ENCODE results near the gene TECR. TPM values are rescaled to one million over a fixed set of nuclear protein-coding genes. Genes with fewer than 3 reads are reported as not detected.

The TECR gene
- total RNA-seq, 3 donors from 2014 or later (not counting 1 experiment from before 2014, with no cell fraction given), result 123 to 158 (median 131) TPM

DNA sequence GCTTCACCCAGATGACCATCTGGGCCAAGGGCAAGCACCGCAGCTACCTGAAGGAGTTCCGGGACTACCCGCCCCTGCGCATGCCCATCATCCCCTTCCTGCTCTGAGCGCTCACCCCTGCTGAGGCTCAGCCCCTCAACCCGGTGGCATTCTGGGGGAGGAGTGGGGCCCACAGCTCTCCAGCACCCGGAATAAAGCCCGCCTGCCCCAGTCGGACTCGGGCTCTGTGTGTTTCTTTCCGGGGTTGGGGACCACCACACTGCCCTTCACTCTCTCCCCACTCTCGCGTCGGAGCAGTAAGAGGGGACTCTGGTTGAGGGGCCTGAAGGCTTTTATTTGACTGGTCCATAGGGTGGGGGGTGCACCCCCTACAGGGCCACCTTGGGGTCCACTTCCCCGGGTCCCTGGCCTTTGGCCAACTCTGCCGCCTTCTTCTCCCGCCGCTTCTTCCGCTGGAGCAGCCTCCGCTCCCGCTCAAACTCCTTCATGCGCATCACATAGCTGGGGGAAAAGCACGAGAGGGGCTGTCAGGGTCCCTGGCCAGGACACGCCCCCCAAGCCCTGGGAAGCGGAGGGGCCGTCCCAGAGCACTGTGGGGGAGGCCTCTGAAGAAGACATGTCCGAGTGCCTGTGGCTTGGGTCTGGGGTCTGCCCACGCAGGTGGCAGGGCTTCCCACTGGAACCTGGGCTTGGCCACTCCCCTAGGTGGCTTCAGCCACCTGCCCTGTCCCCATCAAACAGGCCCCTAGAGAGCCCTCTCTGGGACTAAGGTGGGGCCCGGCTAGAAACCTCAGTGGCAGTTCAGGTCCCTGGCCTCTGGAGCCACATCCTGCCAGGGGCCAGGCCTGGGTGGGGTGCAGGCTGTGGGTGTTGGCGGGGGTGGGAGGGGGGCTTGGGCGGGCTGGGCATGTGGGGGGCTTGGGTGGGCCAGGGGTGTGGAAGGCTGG, 36.6 kb downstream of the TECR start:
- DNase-seq (peak in 1 of 2 donors; percentile 22), ATAC-seq (peak in 2 of 3 donors; percentile 7 to 11)
- Histone ChIP-seq H3K36me3 (ENCODE audit: control insufficient read depth, insufficient read depth, low read length) (peaks cover 28% of the 10 kb centered on the region), H3K27ac (ENCODE audit: low read length) (peak overlapping the region; percentile 78), H3K9me3 (ENCODE audit: control insufficient read depth, insufficient read depth, low read length) (no peaks in the 10 kb centered on the region), H3K4me1 (ENCODE audit: control insufficient read depth, insufficient read depth, low read length) (peaks cover 88% of the 10 kb centered on the region), H3K27me3 (ENCODE audit: control insufficient read depth, insufficient read depth, low read length) (no peaks in the 10 kb centered on the region), H3K4me3 (ENCODE audit: low read length) (no peak overlapping the region)
- Mint-ChIP-seq H3K36me3 (no peaks in the 10 kb centered on the region), H3K27ac (peak overlapping the region; percentile 84 to 94), H3K27me3 (ENCODE audit: low read depth in 2 of 2) (no peaks in the 10 kb centered on the region), H3K9me3 (no peaks in the 10 kb centered on the region), H3K4me1 (peaks cover 39 to 78% of the 10 kb centered on the region in 2 donors), H3K4me3 (peak overlapping the region; percentile 84)
- TF ChIP-seq, protein P1, sequence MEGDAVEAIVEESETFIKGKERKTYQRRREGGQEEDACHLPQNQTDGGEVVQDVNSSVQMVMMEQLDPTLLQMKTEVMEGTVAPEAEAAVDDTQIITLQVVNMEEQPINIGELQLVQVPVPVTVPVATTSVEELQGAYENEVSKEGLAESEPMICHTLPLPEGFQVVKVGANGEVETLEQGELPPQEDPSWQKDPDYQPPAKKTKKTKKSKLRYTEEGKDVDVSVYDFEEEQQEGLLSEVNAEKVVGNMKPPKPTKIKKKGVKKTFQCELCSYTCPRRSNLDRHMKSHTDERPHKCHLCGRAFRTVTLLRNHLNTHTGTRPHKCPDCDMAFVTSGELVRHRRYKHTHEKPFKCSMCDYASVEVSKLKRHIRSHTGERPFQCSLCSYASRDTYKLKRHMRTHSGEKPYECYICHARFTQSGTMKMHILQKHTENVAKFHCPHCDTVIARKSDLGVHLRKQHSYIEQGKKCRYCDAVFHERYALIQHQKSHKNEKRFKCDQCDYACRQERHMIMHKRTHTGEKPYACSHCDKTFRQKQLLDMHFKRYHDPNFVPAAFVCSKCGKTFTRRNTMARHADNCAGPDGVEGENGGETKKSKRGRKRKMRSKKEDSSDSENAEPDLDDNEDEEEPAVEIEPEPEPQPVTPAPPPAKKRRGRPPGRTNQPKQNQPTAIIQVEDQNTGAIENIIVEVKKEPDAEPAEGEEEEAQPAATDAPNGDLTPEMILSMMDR (IDR thresholded peaks at IDR 0.05), result no peak
- WGBS (ENCODE audit: insufficient coverage), result 75% methylated on average over 14 of the region's 31 CpGs
- intact Hi-C loops (cut with micrococcal nuclease), result no loop called here

- H3K27ac Mint-ChIP-seq, result peak overlapping the region; percentile 84 to 94
- Histone ChIP-seq H3K9me3 (ENCODE audit: control insufficient read depth, insufficient read depth, low read length) (no peaks in the 10 kb centered on the region), H3K36me3 (ENCODE audit: control insufficient read depth, insufficient read depth, low read length) (peaks cover 28% of the 10 kb centered on the region), H3K27ac (ENCODE audit: low read length) (peak overlapping the region; percentile 69), H3K27me3 (ENCODE audit: control insufficient read depth, insufficient read depth, low read length) (no peaks in the 10 kb centered on the region), H3K4me1 (ENCODE audit: control insufficient read depth, insufficient read depth, low read length) (peaks cover 87% of the 10 kb centered on the region), H3K4me3 (ENCODE audit: low read length) (no peak overlapping the region)
- peaks cover 38 to 78% of the 10 kb centered on the region in 2 donors for H3K4me1 Mint-ChIP-seq
- ATAC-seq (peak in 2 of 3 donors; percentile 5 to 7), DNase-seq (peak in 1 of 2 donors; percentile 37)
- intact Hi-C loops (cut with micrococcal nuclease), result no loop called here
- TF ChIP-seq, protein P1 (IDR thresholded peaks at IDR 0.05), result no peak
- peak overlapping the region; percentile 84 for H3K4me3 Mint-ChIP-seq
- H3K9me3 Mint-ChIP-seq, result no peaks in the 10 kb centered on the region
- H3K36me3 Mint-ChIP-seq, result no peaks in the 10 kb centered on the region
- no peaks in the 10 kb centered on the region for H3K27me3 Mint-ChIP-seq (ENCODE audit: low read depth in 2 of 2)
- WGBS (ENCODE audit: insufficient coverage), result 35% methylated on average over 18 of the region's 18 CpGs
These were observed 37.3 kb downstream of the TECR start for GRCh38 chr19:14566712-14567077.

DNA sequence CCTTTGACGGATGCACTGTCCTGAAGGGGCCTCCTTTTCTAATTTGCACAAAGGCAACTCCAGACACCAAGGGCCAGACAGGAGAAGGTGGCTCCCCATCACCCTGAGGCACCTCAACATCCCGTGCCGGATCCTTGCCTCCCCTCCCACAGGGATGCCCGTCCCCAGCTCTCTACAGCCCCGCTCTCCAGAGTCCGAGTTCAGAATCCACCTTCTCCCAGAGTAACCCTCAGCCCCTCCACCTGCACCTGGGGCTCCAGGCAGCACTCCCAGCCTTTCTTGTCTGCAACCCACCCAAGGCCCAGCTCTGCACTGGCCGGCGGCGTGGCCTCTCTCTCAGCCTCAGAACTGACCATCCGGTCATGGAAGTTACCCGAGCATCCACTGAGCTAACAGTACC, 37.7 kb downstream of the TECR start:
- intact Hi-C loops (cut with micrococcal nuclease), result no loop called here

More for the DNA sequence above, 37.7 kb downstream of the TECR start:
- peaks cover 37 to 77% of the 10 kb centered on the region in 2 donors for H3K4me1 Mint-ChIP-seq
- no peaks in the 10 kb centered on the region for H3K36me3 Mint-ChIP-seq
- H3K4me3 Mint-ChIP-seq, result peak overlapping the region; percentile 84
- Histone ChIP-seq H3K4me1 (ENCODE audit: control insufficient read depth, insufficient read depth, low read length) (peaks cover 84% of the 10 kb centered on the region), H3K27me3 (ENCODE audit: control insufficient read depth, insufficient read depth, low read length) (no peaks in the 10 kb centered on the region), H3K36me3 (ENCODE audit: control insufficient read depth, insufficient read depth, low read length) (peaks cover 28% of the 10 kb centered on the region), H3K9me3 (ENCODE audit: control insufficient read depth, insufficient read depth, low read length) (no peaks in the 10 kb centered on the region), H3K27ac (ENCODE audit: low read length) (peak overlapping the region; percentile 69), H3K4me3 (ENCODE audit: low read length) (no peak overlapping the region)
- peak overlapping the region; percentile 84 to 94 for H3K27ac Mint-ChIP-seq
- WGBS (ENCODE audit: insufficient coverage), result 89% methylated on average over 11 of the region's 11 CpGs
- no peak for DNase-seq
- H3K27me3 Mint-ChIP-seq (ENCODE audit: low read depth in 2 of 2), result no peaks in the 10 kb centered on the region
- TF ChIP-seq, protein P1 (IDR thresholded peaks at IDR 0.05), result no peak
- no peaks in the 10 kb centered on the region for H3K9me3 Mint-ChIP-seq
- ATAC-seq, result no peak

All from natural killer cell (primary cell).